ENCODE measurements around the gene TM2D3. TPM values are rescaled to one million over a fixed set of nuclear protein-coding genes. Genes with fewer than 3 reads are reported as not detected.

The TM2D3 gene
- total and polyA plus RNA-seq, 2 of the 8 experiments (the other 6 are each of a cell fraction or from before 2014, with no cell fraction given) = 26.4 to 28.0 TPM

DNA sequence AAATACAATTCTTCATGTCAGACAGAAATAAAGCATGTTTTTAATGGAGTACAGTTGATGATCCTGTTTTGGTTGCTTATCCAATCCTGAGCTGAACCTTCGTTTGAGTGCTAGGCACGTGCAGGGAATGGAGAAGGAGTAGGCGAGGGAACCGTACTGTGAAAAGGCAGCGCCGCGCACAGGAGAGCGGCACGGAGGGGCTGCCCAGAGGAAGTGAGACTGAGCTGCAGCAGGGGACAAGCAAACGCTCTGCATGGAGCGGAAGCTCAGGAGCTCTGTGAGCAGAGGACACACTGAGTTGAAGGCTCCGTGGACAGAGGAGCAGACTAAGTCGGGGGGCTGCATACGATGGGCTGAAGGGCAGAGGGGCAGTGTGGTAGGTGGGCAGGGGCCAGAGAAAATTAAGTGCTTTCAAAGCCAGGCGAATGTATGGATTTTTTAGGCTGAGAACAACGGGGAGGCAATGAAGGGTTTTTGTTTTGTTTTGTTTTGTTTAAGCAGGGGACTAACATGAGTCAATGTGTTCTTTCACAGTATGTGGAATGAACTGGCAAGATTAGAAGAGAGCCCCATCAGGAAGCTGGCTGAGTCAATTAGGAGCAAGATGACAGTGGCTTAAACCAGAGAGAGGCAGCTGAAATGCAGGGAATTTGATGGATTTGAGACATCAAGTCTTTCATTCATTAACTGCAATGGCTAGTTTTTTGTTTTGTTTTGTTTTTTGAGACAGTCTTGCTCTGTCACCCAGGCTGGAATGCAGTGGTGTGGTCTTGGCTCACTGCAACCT, 23.8 kb upstream of the TM2D3 start:
- no peaks in the 10 kb centered on the region for H3K79me1 ChIP-seq (ENCODE audit: low read depth, low read length)
- WGBS, 2 experiments (ENCODE audit: extremely low coverage in 1 of 2, insufficient coverage in 1 of 2, insufficient read length in 1 of 2, insufficient replicate concordance in 2 of 2, low coverage in 1 of 2, low lambda C conversion rate in 2 of 2, missing lambda C conversion rate in 1 of 2) = 74% methylated on average over 16 of the region's 16 CpGs; no CpG with 5 or more reads in 1 of the 2 experiments
- no peak overlapping the region for H3K4me2 ChIP-seq (ENCODE audit: insufficient read depth in 1 of 2, low read depth in 2 of 2, low read length in 2 of 2)
- no peak overlapping the region for H3K14ac ChIP-seq (ENCODE audit: insufficient read length)
- DNase-seq (ENCODE audit: low read depth in 1 of 2, low spot score in 2 of 2) = no peak
- H4K20me1 ChIP-seq (replicated peaks in 1 of 2; ENCODE audit: control insufficient read depth in 1 of 2, insufficient read depth in 2 of 2, low read length in 2 of 2) = no peaks in the 10 kb centered on the region
- no peaks in the 10 kb centered on the region; a peak in 2 of 8 replicates for H3K36me3 ChIP-seq (ENCODE audit: control insufficient read depth in 2 of 4, insufficient read depth in 4 of 4, low read length in 3 of 4)
- CTCF ChIA-PET (ENCODE audit: partially characterized antibody) = interaction anchor here (0.7 to 2.6 kb wide), 5 partner anchors 9 to 62 kb away, joined by 3 to 8 read pairs (median 3); no protein-coding TSS in a partner anchor
- no peaks in the 10 kb centered on the region for H3K9me3 ChIP-seq (ENCODE audit: insufficient read depth in 2 of 2, low read depth in 1 of 2, low read length in 1 of 2)
- H2BK15ac ChIP-seq (ENCODE audit: low read length) = no peak overlapping the region
- H4K8ac ChIP-seq (ENCODE audit: extremely low read depth, insufficient read depth, low read length) = no peak overlapping the region
- POLR2A ChIA-PET (ENCODE audit: partially characterized antibody) = interaction anchor here (0.7 kb wide), 1 partner anchor 18 kb away, joined by 3 read pairs; no protein-coding TSS in a partner anchor
- no peaks in the 10 kb centered on the region for H3K4me1 ChIP-seq (replicated peaks in 1 of 4; ENCODE audit: control insufficient read depth in 3 of 4, insufficient read depth in 4 of 4, low read length in 3 of 4)
- no peak for TF ChIP-seq CTBP2 (IDR thresholded peaks at IDR 0.05; ENCODE audit: borderline replicate concordance, insufficient read depth, insufficient read length, low read length)
- TF ChIP-seq SUZ12 (IDR thresholded peaks at IDR 0.05; ENCODE audit: low read length) = no peak
- TF ChIP-seq, protein P1, sequence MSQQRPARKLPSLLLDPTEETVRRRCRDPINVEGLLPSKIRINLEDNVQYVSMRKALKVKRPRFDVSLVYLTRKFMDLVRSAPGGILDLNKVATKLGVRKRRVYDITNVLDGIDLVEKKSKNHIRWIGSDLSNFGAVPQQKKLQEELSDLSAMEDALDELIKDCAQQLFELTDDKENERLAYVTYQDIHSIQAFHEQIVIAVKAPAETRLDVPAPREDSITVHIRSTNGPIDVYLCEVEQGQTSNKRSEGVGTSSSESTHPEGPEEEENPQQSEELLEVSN (IDR thresholded peaks at IDR 0.05) = peak; percentile 77
- no peak for TF ChIP-seq RNF2 (IDR thresholded peaks at IDR 0.05; ENCODE audit: borderline replicate concordance, low read depth, low read length, missing control alignments, poor library complexity, severe bottlenecking)
- no peak for TF ChIP-seq TBP (IDR thresholded peaks at IDR 0.05; ENCODE audit: low read depth, low read length)
- TF ChIP-seq BACH1 (IDR thresholded peaks at IDR 0.05; ENCODE audit: low read length) = no peak
- TF ChIP-seq EGR1 (IDR thresholded peaks at IDR 0.05; ENCODE audit: borderline replicate concordance, low read depth, low read length) = no peak
- TF ChIP-seq TCF12 (IDR thresholded peaks at IDR 0.05; ENCODE audit: low read depth, low read length) = no peak
- TF ChIP-seq, protein P2, sequence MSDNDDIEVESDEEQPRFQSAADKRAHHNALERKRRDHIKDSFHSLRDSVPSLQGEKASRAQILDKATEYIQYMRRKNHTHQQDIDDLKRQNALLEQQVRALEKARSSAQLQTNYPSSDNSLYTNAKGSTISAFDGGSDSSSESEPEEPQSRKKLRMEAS (IDR thresholded peaks at IDR 0.05) = peak; percentile 94
- no peak for TF ChIP-seq PHF8 (conservative IDR thresholded peaks at IDR 0.05; ENCODE audit: low read depth, low read length)
- TF ChIP-seq HDAC6 (IDR thresholded peaks at IDR 0.05; ENCODE audit: low read depth, low read length) = no peak
- no peak overlapping the region for H2BK20ac ChIP-seq (ENCODE audit: low read length)
- no peak overlapping the region for H4K5ac ChIP-seq (ENCODE audit: insufficient read length, low read depth, low read length)
- H2AK5ac ChIP-seq (ENCODE audit: low read depth, low read length) = no peak overlapping the region
- no peak overlapping the region for H2BK5ac ChIP-seq (ENCODE audit: low read depth, low read length)
- H3K27ac ChIP-seq (ENCODE audit: low read depth, low read length) = no peak overlapping the region
- no peak overlapping the region for H3K23ac ChIP-seq (ENCODE audit: insufficient read length)
- H3K18ac ChIP-seq (ENCODE audit: extremely low read depth, low read length) = no peak overlapping the region
- no peak for FAIRE-seq
- H3K9ac ChIP-seq (replicated peaks in 1 of 4; ENCODE audit: extremely low read depth in 1 of 4, low read depth in 3 of 4, low read length in 3 of 4) = no peak overlapping the region
- no peaks in the 10 kb centered on the region for H3K27me3 ChIP-seq (replicated peaks in 1 of 4; ENCODE audit: control insufficient read depth in 3 of 4, extremely low read depth in 1 of 4, insufficient read depth in 3 of 4, low read length in 3 of 4)
- no peaks in the 10 kb centered on the region for H3K23me2 ChIP-seq (ENCODE audit: low read depth, low read length)
- H2AFZ ChIP-seq (ENCODE audit: low read length) = no peak overlapping the region
- no peak overlapping the region for H3K4me3 ChIP-seq (ENCODE audit: extremely low read depth in 1 of 4, insufficient read depth in 2 of 4, low read depth in 3 of 4, low read length in 4 of 4)
- no peak overlapping the region for H2BK120ac ChIP-seq (replicated peaks; ENCODE audit: low read depth, low read length)
- H4K91ac ChIP-seq (replicated peaks; ENCODE audit: insufficient read length, low read length) = no peak overlapping the region
- no peaks in the 10 kb centered on the region for H3K79me2 ChIP-seq (ENCODE audit: control insufficient read depth in 1 of 2, insufficient read depth in 2 of 2, low read length in 2 of 2)
- no peak overlapping the region for H2BK12ac ChIP-seq (ENCODE audit: low read depth, low read length)
- H3K56ac ChIP-seq (replicated peaks; ENCODE audit: insufficient read length, low read depth, low read length) = no peak overlapping the region
- H3K4ac ChIP-seq (replicated peaks; ENCODE audit: insufficient read length, low read depth, low read length) = no peak overlapping the region
